DMS 273 (cell line): ENCODE measurements around the gene AP3S1.

Experiments used
- DNase-seq: peaks from one replicate; lab custom pipeline; 2025; ENCODE audit not compliant: unreplicated experiment; lab: John Stamatoyannopoulos, UW

The AP3S1 gene

GRCh38 chr5:115936031-115936430, 94.3 kb downstream of the AP3S1 start:
- DNase-seq: no peak

GRCh38 chr5:115939059-115939458, 97.3 kb downstream of the AP3S1 start:
- DNase-seq: no peak

GRCh38 chr5:115940080-115940810, 98.5 kb downstream of the AP3S1 start:
- DNase-seq: peak; percentile 16

GRCh38 chr5:115941051-115941675, 99.4 kb downstream of the AP3S1 start:
- DNase-seq: no peak

- DNase-seq: no peak
Measured at GRCh38 chr5:115944501-115944900, 102.8 kb downstream of the AP3S1 start.

GRCh38 chr5:115946655-115947054, 104.9 kb downstream of the AP3S1 start:
- DNase-seq: no peak

GRCh38 chr5:115947260-115947659, 105.5 kb downstream of the AP3S1 start:
- DNase-seq: no peak

GRCh38 chr5:115948091-115948534, 106.4 kb downstream of the AP3S1 start:
- peak; percentile 7 for DNase-seq

- no peak for DNase-seq
Measured at GRCh38 chr5:115949096-115949495, 107.4 kb downstream of the AP3S1 start.

GRCh38 chr5:115952588-115952987, 110.9 kb downstream of the AP3S1 start:
- DNase-seq: no peak

- no peak for DNase-seq
Measured at GRCh38 chr5:115954144-115954543, 112.4 kb downstream of the AP3S1 start.

GRCh38 chr5:115956957-115957356, 115.2 kb downstream of the AP3S1 start:
- DNase-seq: no peak

GRCh38 chr5:115961381-115962238, 119.9 kb downstream of the AP3S1 start:
- DNase-seq: peak; percentile 63

GRCh38 chr5:115962239-115962564, 120.5 kb downstream of the AP3S1 start, which contains the start of gene LVRN:
LVRN (plus strand) TSS chr5:115962475; CDS start chr5:115962618, 143 bp downstream.
- DNase-seq: no peak

GRCh38 chr5:115962565-115963402, 121.0 kb downstream of the AP3S1 start:
- DNase-seq: peak; percentile 55

- no peak for DNase-seq
Measured at GRCh38 chr5:115963566-115963965, 121.8 kb downstream of the AP3S1 start.
